Urinary bladder (tissue), 4 donors: ENCODE measurements around the gene HSPA12B. TPM values are rescaled to one million over a fixed set of nuclear protein-coding genes. Genes with fewer than 3 reads are reported as not detected.

ENCODE experiments used
- DNase-seq: peaks from one replicate; pipeline ENCODE4 v3.0.0-alpha.2; 2015; ENCODE audit errors: extremely low spot score
- H3K27ac ChIP-seq: one replicate; pipeline ENCODE4 v1.5.1; 2013; ENCODE audit warnings: low read depth, mild to moderate bottlenecking, moderate library complexity
- H3K36me3 ChIP-seq: one replicate; pipeline ENCODE4 v1.6.1; 2013; ENCODE audit warnings: mild to moderate bottlenecking, moderate library complexity; ENCODE audit not compliant: insufficient read depth
- H3K4me1 ChIP-seq: one replicate; pipeline ENCODE4 v1.6.1; 2013; ENCODE audit warnings: mild to moderate bottlenecking, moderate library complexity; ENCODE audit not compliant: insufficient read depth
- H3K4me3 ChIP-seq: one replicate; pipeline ENCODE4 v1.5.1; 2013; ENCODE audit warnings: low read depth, low read length
- WGBS: extraction: QIAGEN DNeasy Blood & Tissue Kit; methylation state at CpG from one replicate; pipeline ENCODE4 v1.1.7; 2013; 5-methylcytosine and 5-hydroxymethylcytosine counted together
- polyA plus RNA-seq: library from polyadenylated mRNA; stranded (reverse); fragments of 200-250 nt; gene quantifications from one replicate; pipeline ENCODE4 v1.2.3, GENCODE V29; 2013
- total RNA-seq: library from RNA; depleted of rRNA; stranded (reverse); fragments of >200 nt; gene quantifications from one replicate; pipeline ENCODE4 v1.2.3, GENCODE V29; 2014
- donor health status: healthy with polysubstance abuse.
- donor health status: healthy.

The HSPA12B gene
- total and polyA plus RNA-seq, 2 donors = 10.7 to 11.8 TPM

DNA sequence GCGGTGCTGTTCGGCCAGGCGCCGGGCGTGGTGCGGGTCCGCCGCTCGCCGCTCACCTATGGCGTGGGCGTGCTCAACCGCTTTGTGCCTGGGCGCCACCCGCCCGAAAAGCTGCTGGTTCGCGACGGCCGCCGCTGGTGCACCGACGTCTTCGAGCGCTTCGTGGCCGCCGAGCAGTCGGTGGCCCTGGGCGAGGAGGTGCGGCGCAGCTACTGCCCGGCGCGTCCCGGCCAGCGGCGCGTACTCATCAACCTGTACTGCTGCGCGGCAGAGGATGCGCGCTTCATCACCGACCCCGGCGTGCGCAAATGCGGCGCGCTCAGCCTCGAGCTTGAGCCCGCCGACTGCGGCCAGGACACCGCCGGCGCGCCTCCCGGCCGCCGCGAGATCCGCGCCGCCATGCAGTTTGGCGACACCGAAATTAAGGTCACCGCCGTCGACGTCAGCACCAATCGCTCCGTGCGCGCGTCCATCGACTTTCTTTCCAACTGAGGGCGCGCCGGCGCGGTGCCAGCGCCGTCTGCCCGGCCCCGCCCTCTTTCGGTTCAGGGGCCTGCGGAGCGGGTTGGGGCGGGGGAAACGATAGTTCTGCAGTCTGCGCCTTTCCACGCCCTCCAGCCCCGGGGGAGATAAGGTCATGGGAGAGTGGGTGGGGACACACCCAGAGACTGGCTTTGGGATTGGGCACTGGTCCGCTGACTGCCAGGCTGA is 19.3 kb downstream of the HSPA12B start:
- 45% methylated on average over 95 of the region's 95 CpGs for WGBS
- H3K27ac ChIP-seq = no peak overlapping the region
- H3K4me1 ChIP-seq = no peaks in the 10 kb centered on the region
- H3K4me3 ChIP-seq = peak overlapping the region; percentile 19
- no peak for DNase-seq
- no peaks in the 10 kb centered on the region for H3K36me3 ChIP-seq

DNA sequence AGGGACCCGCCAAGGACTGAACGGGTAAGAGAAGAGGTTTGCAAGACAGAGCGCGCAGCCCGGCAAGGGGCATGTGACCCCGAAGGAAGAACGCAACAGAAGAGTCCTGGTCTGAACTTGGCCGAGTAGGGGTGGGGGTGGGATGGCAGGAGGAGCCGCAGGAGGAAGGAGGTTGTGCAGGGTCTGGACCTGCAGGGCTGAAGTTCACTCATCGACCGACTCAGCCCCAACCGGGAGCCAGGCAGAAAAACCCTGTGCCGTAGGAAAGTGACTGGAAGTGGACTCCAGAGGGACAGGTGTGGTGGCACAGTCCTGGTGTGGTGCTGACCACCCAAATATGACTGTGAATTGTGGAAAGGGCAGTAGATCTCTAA is 19.9 kb downstream of the HSPA12B start:
- DNase-seq = no peak
- peak overlapping the region; percentile 19 for H3K4me3 ChIP-seq
- no peak overlapping the region for H3K27ac ChIP-seq
- 54% methylated on average over 13 of the region's 13 CpGs for WGBS
- H3K36me3 ChIP-seq = no peaks in the 10 kb centered on the region
- H3K4me1 ChIP-seq = no peaks in the 10 kb centered on the region

DNA sequence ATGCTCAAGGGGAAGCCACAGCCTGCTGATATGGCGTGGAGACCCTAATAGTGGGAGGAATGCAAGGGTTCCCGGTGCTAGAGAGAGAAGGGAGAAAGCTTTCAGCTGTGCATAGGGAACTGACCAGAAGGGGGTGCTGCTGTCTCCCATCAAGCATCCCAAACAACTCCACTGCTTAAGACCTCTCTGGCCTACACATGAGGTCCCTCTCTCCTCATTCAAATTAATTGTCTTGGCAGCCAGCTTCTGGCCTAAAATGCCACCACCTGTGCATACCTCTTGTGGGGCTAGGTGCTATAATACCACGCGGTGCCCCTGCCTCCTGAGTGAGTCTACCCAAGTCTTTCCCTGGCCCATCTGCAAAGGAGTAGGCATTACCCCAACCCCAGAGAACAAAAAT is 20.6 kb downstream of the HSPA12B start:
- Histone ChIP-seq H3K36me3 (no peaks in the 10 kb centered on the region), H3K27ac (no peak overlapping the region), H3K4me3 (no peak overlapping the region), H3K4me1 (no peaks in the 10 kb centered on the region)
- 38% methylated on average over 4 of the region's 4 CpGs for whole genome bisulfite sequencing
- DNase-seq = no peak

DNA sequence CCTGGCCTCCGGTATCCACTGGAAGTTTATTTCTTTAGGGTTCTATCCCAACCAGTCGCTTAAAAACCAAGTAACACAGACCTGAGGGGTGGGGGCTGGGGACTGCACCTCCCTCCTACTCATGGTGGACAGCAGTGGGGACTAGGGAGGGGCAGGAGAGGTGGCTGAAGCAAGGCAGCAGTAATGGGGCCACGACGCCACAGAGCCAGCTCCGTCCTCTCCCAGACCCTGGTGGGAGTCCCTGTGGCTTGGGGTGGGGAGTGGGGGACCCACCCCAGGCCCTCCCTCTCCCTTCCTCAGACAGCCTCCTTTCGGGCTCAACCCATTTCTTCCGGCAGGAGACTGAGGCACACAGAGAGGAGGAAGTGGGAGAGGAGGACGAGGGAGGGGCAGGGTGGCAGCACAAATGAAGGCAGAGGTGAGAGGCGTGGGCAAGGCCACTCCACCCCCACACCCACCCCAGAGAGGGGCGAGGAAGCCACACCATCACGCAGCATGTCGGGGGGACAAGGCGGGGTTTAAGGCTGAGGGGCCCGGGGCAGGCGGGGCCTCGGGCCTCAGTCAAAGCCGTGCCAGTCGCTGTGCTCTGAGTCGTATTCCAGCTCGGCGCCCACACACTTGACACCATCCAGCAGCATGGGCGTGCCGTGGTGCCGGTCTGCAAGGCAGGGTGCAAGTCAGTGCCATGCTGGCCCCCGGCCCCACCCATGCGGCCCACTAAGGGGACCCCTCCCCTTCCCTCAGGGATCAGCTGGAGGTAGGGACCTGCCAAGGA is 21.2 kb downstream of the HSPA12B start:
- H3K27ac ChIP-seq = no peak overlapping the region
- 82% methylated on average over 26 of the region's 26 CpGs for WGBS
- no peak overlapping the region for H3K4me3 ChIP-seq
- H3K4me1 ChIP-seq = no peaks in the 10 kb centered on the region
- no peak for DNase-seq
- no peaks in the 10 kb centered on the region for H3K36me3 ChIP-seq

DNA sequence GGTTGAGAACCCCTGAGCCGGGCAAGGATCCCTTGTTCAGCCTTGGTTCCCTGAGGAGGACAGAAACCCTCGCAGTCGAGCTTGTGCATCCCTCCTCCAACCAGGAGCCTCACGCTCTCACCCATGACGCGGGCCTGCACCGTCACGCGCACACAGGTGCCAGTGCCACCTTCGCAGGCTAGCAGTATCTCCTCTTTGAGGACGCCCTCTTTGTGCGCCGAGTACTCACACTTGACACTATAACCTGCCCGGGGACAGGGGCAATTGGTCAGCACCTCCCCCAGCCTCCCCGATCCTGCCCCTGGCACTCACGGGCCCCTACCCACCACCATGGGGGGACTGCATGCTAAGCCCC is 21.8 kb downstream of the HSPA12B start:
- Histone ChIP-seq H3K27ac (no peak overlapping the region), H3K4me3 (no peak overlapping the region), H3K4me1 (no peaks in the 10 kb centered on the region), H3K36me3 (no peaks in the 10 kb centered on the region)
- DNase-seq = no peak
- WGBS = 91% methylated on average over 16 of the region's 16 CpGs

DNA sequence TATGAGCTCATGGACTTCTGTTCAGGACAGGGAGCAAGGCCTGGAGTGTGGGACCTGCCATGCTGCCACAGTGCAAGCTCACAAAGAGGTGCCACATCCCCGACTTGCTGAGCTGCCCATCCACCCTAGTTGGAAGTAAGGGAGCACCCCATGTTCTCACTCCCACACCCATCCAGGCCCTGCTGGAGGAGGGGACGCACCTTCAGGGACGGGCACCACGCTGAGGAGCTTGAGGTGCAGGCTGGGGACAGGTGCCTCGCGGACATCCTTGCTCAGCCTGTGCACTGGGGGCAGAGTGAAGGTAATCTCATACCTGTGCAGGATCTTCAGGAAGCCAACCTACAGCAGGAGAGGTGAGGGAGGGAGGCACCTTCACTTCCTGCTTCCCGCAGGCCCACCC is 22.8 kb downstream of the HSPA12B start:
- no peaks in the 10 kb centered on the region for H3K36me3 ChIP-seq
- 83% methylated on average over 7 of the region's 7 CpGs for WGBS
- H3K4me1 ChIP-seq = no peaks in the 10 kb centered on the region
- no peak overlapping the region for H3K27ac ChIP-seq
- H3K4me3 ChIP-seq = no peak overlapping the region
- DNase-seq = no peak

DNA sequence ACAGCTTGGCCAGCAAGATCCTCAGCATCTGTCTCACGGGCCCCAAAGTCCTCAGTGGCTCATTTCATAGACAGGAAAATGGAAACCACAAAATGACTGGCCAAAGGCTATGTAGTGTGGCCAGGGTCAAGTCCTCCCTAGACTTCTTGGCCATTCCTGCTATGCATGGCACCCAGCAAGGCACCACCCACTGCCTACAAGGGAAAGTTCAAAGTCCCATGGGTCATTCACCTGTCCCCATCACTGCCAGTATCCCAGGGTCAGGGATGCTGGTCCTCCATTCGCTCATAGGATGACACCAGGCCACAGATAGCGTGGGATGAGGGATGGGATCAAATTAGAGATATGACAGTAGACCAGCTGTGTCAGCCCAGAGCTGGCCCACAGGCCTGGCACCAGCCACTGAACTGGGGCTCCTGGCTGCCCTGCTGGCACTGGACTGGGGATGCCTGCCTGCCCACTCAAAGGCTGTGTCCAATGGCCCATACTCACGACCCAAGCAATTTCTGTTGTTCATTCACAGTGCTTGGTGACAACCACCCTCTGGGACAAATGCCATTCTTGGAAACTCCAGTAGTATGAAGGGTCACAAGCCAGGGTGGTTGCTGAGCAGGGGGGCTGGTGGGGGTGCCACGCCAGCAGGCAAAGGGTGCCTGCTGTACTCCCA is 23.5 kb downstream of the HSPA12B start:
- H3K4me3 ChIP-seq = no peak overlapping the region
- no peak for DNase-seq
- 70% methylated on average over 5 of the region's 5 CpGs for WGBS
- H3K27ac ChIP-seq = no peak overlapping the region
- no peaks in the 10 kb centered on the region for H3K36me3 ChIP-seq
- no peaks in the 10 kb centered on the region for H3K4me1 ChIP-seq

DNA sequence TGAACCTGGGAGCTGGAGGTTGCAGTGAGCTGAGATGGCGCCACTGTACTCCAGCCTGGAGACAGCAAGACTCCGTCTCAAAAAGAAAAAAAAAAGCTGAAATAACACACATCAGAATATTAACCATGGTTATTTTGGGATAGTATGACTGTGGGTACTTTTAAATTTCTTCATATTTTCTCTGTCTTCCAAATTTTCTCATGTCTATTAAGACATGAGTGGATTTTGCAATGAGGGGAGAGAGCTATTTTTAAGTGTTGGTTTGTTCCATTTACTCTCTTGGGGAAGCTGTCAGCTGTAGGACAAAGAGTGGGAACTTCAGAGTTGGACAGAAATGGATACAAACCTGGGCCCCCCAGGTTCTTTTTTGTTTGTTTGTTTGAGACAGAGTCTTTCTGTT is 24.8 kb downstream of the HSPA12B start:
- no peak overlapping the region for H3K4me3 ChIP-seq

DNA sequence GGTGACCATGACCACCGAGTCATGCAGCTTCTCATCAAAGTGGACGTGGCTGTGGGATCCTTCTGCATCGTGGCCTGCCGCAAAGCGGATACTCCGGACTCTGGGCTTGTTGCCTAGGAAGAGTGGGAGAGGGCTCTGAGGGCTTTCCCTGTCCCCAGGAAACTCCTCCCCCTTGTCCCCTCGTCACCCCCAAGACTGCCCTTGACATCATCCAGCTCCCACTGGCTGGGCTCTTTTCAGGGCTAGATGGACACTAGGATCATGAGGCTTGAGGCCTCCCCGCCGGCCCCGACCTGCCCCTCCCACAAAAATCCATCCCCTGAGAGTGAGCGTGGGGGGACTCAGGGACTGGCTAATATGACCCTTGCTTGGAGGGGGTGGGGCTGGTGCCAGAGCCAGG is 26.1 kb downstream of the HSPA12B start:
- DNase-seq = no peak
- H3K27ac ChIP-seq = no peak overlapping the region
- 84% methylated on average over 11 of the region's 11 CpGs for WGBS
- no peaks in the 10 kb centered on the region for H3K4me1 ChIP-seq
- H3K4me3 ChIP-seq = no peak overlapping the region
- no peaks in the 10 kb centered on the region for H3K36me3 ChIP-seq

More for the DNA sequence above, 24.8 kb downstream of the HSPA12B start:
- WGBS = 90% methylated on average over 2 of the region's 2 CpGs
- DNase-seq = no peak
- H3K27ac ChIP-seq = no peak overlapping the region
- no peaks in the 10 kb centered on the region for H3K36me3 ChIP-seq
- H3K4me1 ChIP-seq = no peaks in the 10 kb centered on the region

DNA sequence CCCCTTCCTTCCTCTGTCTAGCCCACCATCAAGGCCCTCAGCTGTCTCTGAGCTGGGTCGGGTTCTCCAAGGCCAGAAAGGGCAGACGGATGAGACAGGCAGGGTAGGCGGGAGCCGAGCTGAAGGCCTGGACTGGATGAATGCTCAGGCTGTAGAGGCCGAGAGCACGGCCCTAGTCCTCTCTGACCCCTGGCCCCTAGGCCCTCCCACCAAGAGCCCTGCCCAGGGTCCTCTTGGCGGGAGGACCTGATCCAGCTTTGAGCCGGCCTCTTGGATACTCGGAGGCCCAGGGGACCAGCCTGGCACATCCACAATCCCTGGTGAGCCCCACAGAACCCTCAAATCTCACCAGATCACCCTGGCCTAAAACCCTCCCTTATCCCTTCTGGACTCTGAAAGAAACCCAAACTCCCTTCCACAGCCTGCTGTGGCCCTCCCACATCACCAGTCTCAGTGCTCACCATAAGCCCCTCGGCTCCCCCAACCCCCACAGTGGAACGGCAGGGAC is 26.9 kb downstream of the HSPA12B start:
- H3K36me3 ChIP-seq = no peaks in the 10 kb centered on the region
- H3K4me3 ChIP-seq = no peak overlapping the region
- 80% methylated on average over 11 of the region's 11 CpGs for WGBS
- H3K27ac ChIP-seq = no peak overlapping the region
- DNase-seq = no peak
- no peaks in the 10 kb centered on the region for H3K4me1 ChIP-seq

DNA sequence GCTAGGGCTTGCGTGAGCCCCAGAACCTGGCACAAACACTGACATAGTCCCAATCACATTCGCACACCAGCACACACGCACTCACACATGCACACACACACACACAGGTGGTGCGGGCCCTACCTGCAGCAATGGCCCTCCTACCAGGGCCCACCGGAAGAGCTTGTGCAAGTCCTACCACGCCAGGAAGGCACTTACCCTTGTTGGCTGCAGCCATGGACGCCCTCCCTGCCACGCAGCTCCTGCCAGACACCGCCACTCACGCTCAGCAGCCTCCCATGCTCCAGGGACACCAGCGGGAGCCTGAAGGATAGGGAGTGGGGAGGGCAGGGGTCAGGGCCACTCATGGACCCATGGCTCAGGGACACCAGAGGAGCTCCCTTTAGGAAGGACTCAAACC is 27.4 kb downstream of the HSPA12B start:
- no peak for DNase-seq
- 92% methylated on average over 11 of the region's 11 CpGs for WGBS
- Histone ChIP-seq H3K4me3 (no peak overlapping the region), H3K36me3 (no peaks in the 10 kb centered on the region), H3K4me1 (no peaks in the 10 kb centered on the region), H3K27ac (no peak overlapping the region)

DNA sequence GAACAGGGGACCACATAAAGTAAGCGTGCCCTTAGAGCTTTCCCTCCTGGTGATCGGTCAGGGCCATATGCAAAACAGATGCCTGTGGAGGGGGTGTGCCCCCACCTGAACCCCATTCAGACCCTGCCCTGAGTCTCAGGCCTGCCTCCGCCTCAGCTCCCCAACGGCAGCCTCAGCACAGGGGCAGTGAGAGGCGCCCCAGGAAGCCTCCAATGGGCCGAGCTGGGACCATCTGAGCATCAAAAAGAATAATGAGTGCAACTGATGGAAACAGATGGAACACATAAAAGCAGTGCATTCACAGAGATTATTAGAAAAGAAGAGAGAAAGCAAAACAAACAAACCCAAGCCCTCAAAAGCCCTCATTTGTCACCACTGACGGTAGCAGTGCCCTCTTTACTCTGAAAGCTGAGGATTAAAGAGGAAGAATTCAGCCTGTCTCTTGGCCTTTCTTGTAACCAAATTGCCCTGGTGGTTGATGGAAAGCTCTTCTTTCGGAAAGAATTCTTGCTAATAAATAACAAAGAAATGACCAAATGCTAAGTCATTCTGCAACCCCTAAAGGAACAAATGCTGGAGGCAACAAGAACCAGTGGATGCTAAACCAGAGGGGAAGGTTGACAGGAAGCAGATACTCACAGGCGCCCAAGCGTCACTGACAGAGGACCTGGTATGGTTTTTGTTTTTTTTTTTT is 28.3 kb downstream of the HSPA12B start:
- Histone ChIP-seq H3K27ac (no peak overlapping the region), H3K4me1 (no peaks in the 10 kb centered on the region), H3K4me3 (no peak overlapping the region), H3K36me3 (no peaks in the 10 kb centered on the region)
- WGBS = 75% methylated on average over 10 of the region's 10 CpGs
- no peak for DNase-seq

DNA sequence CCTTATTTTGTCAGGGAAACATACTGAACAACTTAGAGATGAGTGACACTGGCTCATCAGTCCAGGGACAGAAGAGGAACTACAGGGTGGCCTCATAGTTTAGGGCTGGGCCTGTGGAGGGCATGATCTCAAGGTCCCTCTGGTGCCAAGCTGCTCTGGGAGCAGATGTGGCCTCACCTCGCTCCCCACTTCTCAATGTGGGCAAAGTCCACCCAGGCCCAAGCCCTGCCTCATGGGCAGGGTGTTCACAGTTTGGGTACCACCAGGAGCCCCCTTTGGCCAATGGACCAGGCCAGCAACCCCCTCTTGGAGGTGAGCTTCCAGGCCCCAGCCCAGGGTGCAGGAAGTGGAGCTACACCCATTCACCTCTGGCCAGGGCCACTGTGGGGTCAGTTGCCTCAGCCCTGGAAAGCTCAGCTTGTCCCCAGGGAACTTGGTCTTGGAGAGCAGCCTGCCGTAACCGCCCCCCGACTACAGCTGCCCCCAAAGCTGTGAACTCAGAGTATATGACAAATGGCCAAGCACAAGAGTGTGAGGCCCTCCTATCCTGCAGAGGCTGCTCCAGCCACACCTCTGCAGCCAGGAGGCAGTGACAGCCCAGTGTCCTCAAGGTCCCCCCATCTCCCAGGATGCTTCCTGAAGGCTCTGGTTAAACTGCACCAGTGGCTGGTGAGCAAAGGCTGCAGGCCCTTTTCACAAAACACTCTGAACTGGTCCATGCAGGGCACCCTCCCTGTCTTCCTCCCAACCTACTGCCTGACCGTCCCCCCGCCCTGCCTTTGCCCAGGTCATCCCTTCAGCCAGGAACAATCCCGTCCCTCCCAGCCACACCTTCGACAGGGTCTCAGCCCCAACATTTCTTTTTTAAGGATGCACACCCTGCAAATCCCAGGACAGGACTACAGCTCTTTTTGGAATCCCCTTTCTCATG is 31.5 kb downstream of the HSPA12B start:
- Histone ChIP-seq H3K4me1 (no peaks in the 10 kb centered on the region), H3K4me3 (no peak overlapping the region), H3K36me3 (no peaks in the 10 kb centered on the region), H3K27ac (no peak overlapping the region)
- no peak for DNase-seq
- WGBS = 85% methylated on average over 8 of the region's 8 CpGs
